Measurements from ENCODE around the gene SEMA6A. TPM values are rescaled to one million over a fixed set of nuclear protein-coding genes. Genes with fewer than 3 reads are reported as not detected.

Gene SEMA6A
- total and polyA plus RNA-seq, 9 of the 15 experiments (the other 6 are each of a cell fraction or from before 2014, with no cell fraction given): 0.04 to 0.42 (median 0.18) TPM; not detected in 5

DNA sequence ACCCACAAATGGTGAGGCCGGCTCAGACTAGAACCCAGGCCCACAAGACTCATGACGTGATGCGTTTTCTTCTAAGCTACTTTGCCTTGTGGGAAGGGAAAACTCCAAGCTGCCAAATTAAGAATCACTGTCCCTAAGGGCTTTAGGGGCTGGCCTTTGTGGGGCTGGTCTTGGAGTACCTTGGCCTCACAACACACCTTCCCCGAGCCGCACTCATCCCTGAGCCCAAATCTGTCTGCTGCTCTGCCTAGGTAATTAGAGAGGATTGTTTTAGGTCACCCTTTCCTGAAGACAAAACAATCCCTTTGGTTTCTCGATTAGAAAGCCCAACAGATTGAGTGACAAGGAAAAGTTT, 137.3 kb downstream of the SEMA6A start:
- TF ChIP-seq FOXK2 (conservative IDR thresholded peaks at IDR 0.05 in 1 of 2, IDR thresholded peaks at IDR 0.05 in 1 of 2; ENCODE audit: low read depth in 2 of 2) (no peak), MTA3 (IDR thresholded peaks at IDR 0.05; ENCODE audit: borderline replicate concordance) (no peak), HNRNPK (IDR thresholded peaks at IDR 0.05; ENCODE audit: low read depth, low read length, poor library complexity, severe bottlenecking) (no peak), HMGXB4 (CRISPR knock-in tag; IDR thresholded peaks at IDR 0.05) (no peak), KHSRP (IDR thresholded peaks at IDR 0.05) (no peak), ZNF324 (CRISPR knock-in tag; IDR thresholded peaks at IDR 0.05) (no peak), NCOA1 (IDR thresholded peaks at IDR 0.05; ENCODE audit: low read depth) (no peak), MCM7 (IDR thresholded peaks at IDR 0.05) (no peak), MAFF (IDR thresholded peaks at IDR 0.05; ENCODE audit: low read length) (no peak), ATF7 (IDR thresholded peaks at IDR 0.05) (no peak), ARNT (IDR thresholded peaks at IDR 0.05) (no peak), ZSCAN32 (CRISPR knock-in tag; IDR thresholded peaks at IDR 0.05) (no peak), BMI1 (IDR thresholded peaks at IDR 0.05; ENCODE audit: low read length) (no peak), ELF1 (tag; IDR thresholded peaks at IDR 0.05) (no peak)
- TF ChIP-seq, protein P1, sequence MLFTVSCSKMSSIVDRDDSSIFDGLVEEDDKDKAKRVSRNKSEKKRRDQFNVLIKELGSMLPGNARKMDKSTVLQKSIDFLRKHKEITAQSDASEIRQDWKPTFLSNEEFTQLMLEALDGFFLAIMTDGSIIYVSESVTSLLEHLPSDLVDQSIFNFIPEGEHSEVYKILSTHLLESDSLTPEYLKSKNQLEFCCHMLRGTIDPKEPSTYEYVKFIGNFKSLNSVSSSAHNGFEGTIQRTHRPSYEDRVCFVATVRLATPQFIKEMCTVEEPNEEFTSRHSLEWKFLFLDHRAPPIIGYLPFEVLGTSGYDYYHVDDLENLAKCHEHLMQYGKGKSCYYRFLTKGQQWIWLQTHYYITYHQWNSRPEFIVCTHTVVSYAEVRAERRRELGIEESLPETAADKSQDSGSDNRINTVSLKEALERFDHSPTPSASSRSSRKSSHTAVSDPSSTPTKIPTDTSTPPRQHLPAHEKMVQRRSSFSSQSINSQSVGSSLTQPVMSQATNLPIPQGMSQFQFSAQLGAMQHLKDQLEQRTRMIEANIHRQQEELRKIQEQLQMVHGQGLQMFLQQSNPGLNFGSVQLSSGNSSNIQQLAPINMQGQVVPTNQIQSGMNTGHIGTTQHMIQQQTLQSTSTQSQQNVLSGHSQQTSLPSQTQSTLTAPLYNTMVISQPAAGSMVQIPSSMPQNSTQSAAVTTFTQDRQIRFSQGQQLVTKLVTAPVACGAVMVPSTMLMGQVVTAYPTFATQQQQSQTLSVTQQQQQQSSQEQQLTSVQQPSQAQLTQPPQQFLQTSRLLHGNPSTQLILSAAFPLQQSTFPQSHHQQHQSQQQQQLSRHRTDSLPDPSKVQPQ (CRISPR knock-in tag; IDR thresholded peaks at IDR 0.05; ENCODE audit: borderline replicate concordance): no peak
- Histone ChIP-seq H3K4me3 (no peak overlapping the region), H3K79me2 (ENCODE audit: control insufficient read depth, insufficient read depth, low read length) (no peaks in the 10 kb centered on the region), H3K4me1 (replicated peaks in 1 of 2; ENCODE audit: control insufficient read depth in 2 of 2, insufficient read depth in 2 of 2, low read length in 2 of 2) (peaks cover 0 to 8% of the 10 kb centered on the region in 2 experiments; a peak in 1 of 5 replicates), H3K9ac (ENCODE audit: insufficient read depth in 1 of 2, low read depth in 2 of 2, low read length in 2 of 2) (no peak overlapping the region), H3K4me2 (ENCODE audit: insufficient read depth, low read length) (no peak overlapping the region), H3K36me3 (ENCODE audit: control insufficient read depth, insufficient read depth, low read length) (no peaks in the 10 kb centered on the region), H3K9me1 (ENCODE audit: control insufficient read depth, insufficient read depth, low read length) (no peaks in the 10 kb centered on the region), H3K9me3 (replicated peaks; ENCODE audit: control insufficient read depth, insufficient read depth, low read depth, low read length) (no peaks in the 10 kb centered on the region), H3K27me3 (ENCODE audit: control insufficient read depth in 2 of 2, insufficient read depth in 2 of 2, low read length in 2 of 2) (peaks cover 0 to 4% of the 10 kb centered on the region in 2 experiments; a peak in 1 of 5 replicates), H3K27ac (ENCODE audit: extremely low read depth, low read depth, low read length) (no peak overlapping the region), H4K20me1 (replicated peaks; ENCODE audit: control insufficient read depth, insufficient read depth, low read length) (no peaks in the 10 kb centered on the region), H2AFZ (ENCODE audit: low read depth, low read length) (no peak overlapping the region)
- no TSS peak for BruUV-seq (replicated peaks)
- in situ Hi-C loops (cut with MboI): no loop called here
- ChIA-PET POLR2A (no interaction called here), CTCF (ENCODE audit: low intra/inter-chr PET ratio) (no interaction called here)
- intact Hi-C loops (cut with micrococcal nuclease): no loop called here
- FAIRE-seq: no peak
- WGBS (ENCODE audit: insufficient coverage, low coverage, missing lambda C conversion rate): 14% methylated on average over 6 of the region's 6 CpGs
- DNase-seq (ENCODE audit: extremely low read depth in 1 of 4, low spot score in 3 of 4): no peak
- ATAC-seq: no peak

All from K562 (cell line).